ENCODE results near the gene PSAPL1. TPM values are rescaled to one million over a fixed set of nuclear protein-coding genes. Genes with fewer than 3 reads are reported as not detected.
A peak's percentile ranks its signal among the peaks of the same experiment; 100 is the strongest.

The PSAPL1 gene
- total RNA-seq, 4 donors from 2014 or later = not detected

GRCh38 chr4:7403001-7403400 lies 31.7 kb downstream of the PSAPL1 start:
- Histone ChIP-seq H3K36me3 (no peaks in the 10 kb centered on the region), H3K27ac (peak overlapping the region in 1 of 4 donors; percentile 18)

GRCh38 chr4:7402526-7402925 lies 32.2 kb downstream of the PSAPL1 start:
- Histone ChIP-seq H3K4me1 (peaks cover 0 to 3% (median under 1%) of the 10 kb centered on the region in 4 donors), H3K27ac (no peak overlapping the region)
- in situ Hi-C loops (cut with MboI; ENCODE audit: low pct_ligation_motif_present in 1 of 4, low pct_unique_long_range_greater_than_20kb in 1 of 4, low sequenced_read_pairs in 3 of 4) = no loop called here

More at GRCh38 chr4:7403001-7403400, 31.7 kb downstream of the PSAPL1 start:
- intact Hi-C loops (cut with DNase I; ENCODE audit: low total_unique reads) = no loop called here
- Histone ChIP-seq H3K4me1 (peaks cover 0 to 2% (median 0%) of the 10 kb centered on the region in 4 donors), H3K4me3 (no peak overlapping the region), H3K27me3 (no peaks in the 10 kb centered on the region), H3K9me3 (peaks cover 0 to 2% of the 10 kb centered on the region in 2 donors)
- TF ChIP-seq EP300 (IDR thresholded peaks at IDR 0.05; ENCODE audit: low read depth) (no peak), POLR2A (IDR thresholded peaks at IDR 0.05) (no peak), POLR2AphosphoS5 (IDR thresholded peaks at IDR 0.05) (peak in 1 of 3 donors; percentile 57)
- no peak for DNase-seq
- 30 to 33% methylated on average over 1 to 3 of the region's 3 CpGs for WGBS, 2 donors (ENCODE audit: low coverage in 1 of 2)
- in situ Hi-C loops (cut with MboI; ENCODE audit: low pct_ligation_motif_present in 1 of 4, low pct_unique_long_range_greater_than_20kb in 1 of 4, low sequenced_read_pairs in 3 of 4) = no loop called here

GRCh38 chr4:7400671-7401298 lies 33.9 kb downstream of the PSAPL1 start:
- no peaks in the 10 kb centered on the region for H3K9me3 ChIP-seq
- H3K4me3 ChIP-seq = no peak overlapping the region
- intact Hi-C loops (cut with DNase I; ENCODE audit: low total_unique reads) = no loop called here
- no peak overlapping the region for H3K27ac ChIP-seq
- WGBS, 2 donors (ENCODE audit: low coverage in 1 of 2) = 63 to 78% methylated on average over 2 of the region's 2 CpGs
- in situ Hi-C loops (cut with MboI; ENCODE audit: low pct_ligation_motif_present in 1 of 4, low pct_unique_long_range_greater_than_20kb in 1 of 4, low sequenced_read_pairs in 3 of 4) = no loop called here
- H3K4me1 ChIP-seq = peaks cover 0 to 6% (median 1%) of the 10 kb centered on the region in 4 donors
- no peaks in the 10 kb centered on the region for H3K36me3 ChIP-seq
- no peaks in the 10 kb centered on the region for H3K27me3 ChIP-seq
- DNase-seq = no peak
- TF ChIP-seq CTCF (IDR thresholded peaks at IDR 0.05) = no peak
- no peak for TF ChIP-seq POLR2A (IDR thresholded peaks at IDR 0.05)
- TF ChIP-seq EP300 (IDR thresholded peaks at IDR 0.05; ENCODE audit: low read depth) = no peak

More at GRCh38 chr4:7402526-7402925, 32.2 kb downstream of the PSAPL1 start:
- H3K27me3 ChIP-seq = no peaks in the 10 kb centered on the region
- no peaks in the 10 kb centered on the region for H3K36me3 ChIP-seq
- no peak for DNase-seq
- intact Hi-C loops (cut with DNase I; ENCODE audit: low total_unique reads) = no loop called here
- H3K4me3 ChIP-seq = no peak overlapping the region
- 38 to 48% methylated on average over 3 to 4 of the region's 4 CpGs for WGBS, 2 donors (ENCODE audit: low coverage in 1 of 2)
- TF ChIP-seq EP300 (IDR thresholded peaks at IDR 0.05; ENCODE audit: low read depth) = no peak
- no peak for TF ChIP-seq CTCF (IDR thresholded peaks at IDR 0.05)
- TF ChIP-seq POLR2A (IDR thresholded peaks at IDR 0.05) = no peak
- no peak for TF ChIP-seq POLR2AphosphoS5 (IDR thresholded peaks at IDR 0.05)
- no peaks in the 10 kb centered on the region for H3K9me3 ChIP-seq

GRCh38 chr4:7399440-7400234 lies 35.1 kb downstream of the PSAPL1 start:
- H3K36me3 ChIP-seq = no peaks in the 10 kb centered on the region
- H3K9me3 ChIP-seq = no peaks in the 10 kb centered on the region
- no peak overlapping the region for H3K4me3 ChIP-seq
- intact Hi-C loops (cut with DNase I; ENCODE audit: low total_unique reads) = no loop called here
- no peaks in the 10 kb centered on the region for H3K27me3 ChIP-seq
- 66% methylated on average over 14 of the region's 16 CpGs; no CpG with 5 or more reads in 1 of the 2 donors for WGBS, 2 donors (ENCODE audit: low coverage in 1 of 2)
- in situ Hi-C loops (cut with MboI; ENCODE audit: low pct_ligation_motif_present in 1 of 4, low pct_unique_long_range_greater_than_20kb in 1 of 4, low sequenced_read_pairs in 3 of 4) = no loop called here
- H3K4me1 ChIP-seq = peaks cover 0 to 6% (median 1%) of the 10 kb centered on the region in 4 donors
- DNase-seq = no peak
- TF ChIP-seq POLR2A (IDR thresholded peaks at IDR 0.05) (no peak), CTCF (IDR thresholded peaks at IDR 0.05) (no peak), POLR2AphosphoS5 (IDR thresholded peaks at IDR 0.05) (no peak), EP300 (IDR thresholded peaks at IDR 0.05; ENCODE audit: low read depth) (no peak)
- no peak overlapping the region for H3K27ac ChIP-seq
